ENCODE measurements around the gene TSPAN10. TPM values are rescaled to one million over a fixed set of nuclear protein-coding genes. Genes with fewer than 3 reads are reported as not detected.
"Not testable (repeated sequence)": the region's sequence is repeated elsewhere in the genome, so short reads cannot be mapped to it uniquely, and the experiment has no call there.

TSPAN10 gene
- total RNA-seq, 1 donor from 2014 or later: not detected

DNA sequence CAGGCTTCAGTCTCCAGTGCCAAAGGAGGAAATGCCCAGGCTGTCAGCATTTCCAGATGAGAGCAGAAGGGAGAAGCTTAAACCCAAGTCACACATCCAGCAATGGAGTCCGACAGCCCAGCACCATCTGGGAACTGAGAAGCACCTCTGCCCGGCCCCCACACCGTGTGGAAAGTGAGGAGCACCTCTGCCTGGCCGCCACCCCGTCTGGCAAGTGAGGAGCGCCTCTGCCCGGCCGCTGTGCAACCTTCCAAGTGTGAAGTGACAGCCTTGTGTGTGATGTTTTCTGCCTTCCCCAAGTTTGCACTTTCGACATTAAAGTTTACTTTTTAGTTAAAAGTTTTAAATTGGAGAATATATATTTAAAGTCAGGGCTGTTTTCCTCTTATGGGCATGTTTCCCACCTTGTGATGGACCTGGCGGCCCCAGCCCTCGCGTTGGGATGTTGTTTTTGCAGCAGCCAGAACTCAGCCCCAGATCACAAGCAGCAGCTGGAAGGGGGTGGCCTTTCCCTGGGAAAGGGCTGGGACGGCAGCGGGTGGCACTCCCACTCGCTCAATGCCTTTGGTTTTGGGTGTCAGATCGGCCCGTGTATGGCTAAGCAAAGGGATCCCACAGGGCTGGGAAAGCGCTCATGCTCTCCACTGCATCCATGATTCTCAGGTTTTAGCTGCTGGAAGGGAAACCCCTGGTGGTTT lies 36.7 kb downstream of the TSPAN10 start:
- H3K9me3 ChIP-seq: no peaks in the 10 kb centered on the region
- no peak overlapping the region for H3K27ac ChIP-seq
- H3K27me3 ChIP-seq: no peaks in the 10 kb centered on the region
- TF ChIP-seq POLR2AphosphoS5 (IDR thresholded peaks at IDR 0.05; ENCODE audit: insufficient read depth in 1 of 2, low read depth in 1 of 2): no peak
- no peak for TF ChIP-seq POLR2A (IDR thresholded peaks at IDR 0.05)
- TF ChIP-seq, protein P1, sequence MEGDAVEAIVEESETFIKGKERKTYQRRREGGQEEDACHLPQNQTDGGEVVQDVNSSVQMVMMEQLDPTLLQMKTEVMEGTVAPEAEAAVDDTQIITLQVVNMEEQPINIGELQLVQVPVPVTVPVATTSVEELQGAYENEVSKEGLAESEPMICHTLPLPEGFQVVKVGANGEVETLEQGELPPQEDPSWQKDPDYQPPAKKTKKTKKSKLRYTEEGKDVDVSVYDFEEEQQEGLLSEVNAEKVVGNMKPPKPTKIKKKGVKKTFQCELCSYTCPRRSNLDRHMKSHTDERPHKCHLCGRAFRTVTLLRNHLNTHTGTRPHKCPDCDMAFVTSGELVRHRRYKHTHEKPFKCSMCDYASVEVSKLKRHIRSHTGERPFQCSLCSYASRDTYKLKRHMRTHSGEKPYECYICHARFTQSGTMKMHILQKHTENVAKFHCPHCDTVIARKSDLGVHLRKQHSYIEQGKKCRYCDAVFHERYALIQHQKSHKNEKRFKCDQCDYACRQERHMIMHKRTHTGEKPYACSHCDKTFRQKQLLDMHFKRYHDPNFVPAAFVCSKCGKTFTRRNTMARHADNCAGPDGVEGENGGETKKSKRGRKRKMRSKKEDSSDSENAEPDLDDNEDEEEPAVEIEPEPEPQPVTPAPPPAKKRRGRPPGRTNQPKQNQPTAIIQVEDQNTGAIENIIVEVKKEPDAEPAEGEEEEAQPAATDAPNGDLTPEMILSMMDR (IDR thresholded peaks at IDR 0.05): no peak
- DNase-seq (ENCODE audit: extremely low spot score in 2 of 2): no peak
- H3K4me3 ChIP-seq: no peak overlapping the region
- H3K4me1 ChIP-seq: no peaks in the 10 kb centered on the region
- peaks cover 0 to 44% of the 10 kb centered on the region in 2 donors for H3K36me3 ChIP-seq
- intact Hi-C loops (cut with DNase I): no loop called here

DNA sequence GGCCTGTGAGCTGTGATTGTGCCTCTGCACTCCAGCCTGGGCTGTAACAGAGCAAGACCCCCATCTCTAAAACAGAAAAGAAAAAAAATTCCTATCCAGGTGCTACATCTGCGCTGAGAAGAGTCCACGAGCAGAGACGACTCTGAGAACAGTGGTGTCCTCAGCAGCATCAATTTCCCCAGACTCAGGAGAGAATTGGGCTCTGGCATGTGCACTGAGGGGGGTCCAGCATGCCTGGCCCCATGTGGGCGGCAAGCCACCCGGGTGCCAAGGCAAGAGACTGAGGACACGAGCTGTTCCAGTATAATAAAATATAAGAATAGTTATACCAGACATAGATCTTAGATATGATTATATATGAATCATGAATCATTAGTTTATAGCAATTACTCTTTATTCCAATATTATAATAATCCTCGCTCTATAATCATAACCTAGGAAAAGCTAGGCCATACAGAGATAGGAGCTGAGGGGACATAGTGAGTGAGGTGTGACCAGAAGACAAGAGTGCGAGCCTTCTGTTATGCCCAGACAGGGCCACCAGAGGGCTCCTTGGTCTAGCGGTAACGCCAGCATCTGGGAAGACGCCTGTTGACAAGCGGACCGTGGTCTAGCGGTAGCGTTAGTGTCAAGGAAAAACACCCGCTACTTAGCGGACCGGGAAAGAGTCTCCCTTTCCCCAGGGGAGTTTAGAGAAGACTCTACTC lies 38.7 kb downstream of the TSPAN10 start:
- H3K27ac ChIP-seq; H3K4me1 ChIP-seq; intact Hi-C loops (cut with DNase I); DNase-seq (ENCODE audit: extremely low spot score in 2 of 2); H3K27me3 ChIP-seq; H3K9me3 ChIP-seq; H3K4me3 ChIP-seq: not testable (repeated sequence)
- peaks cover 0 to 27% of the 10 kb centered on the region in 2 donors for H3K36me3 ChIP-seq
- TF ChIP-seq, protein P1 (IDR thresholded peaks at IDR 0.05): peak in 2 of 3 experiments; percentile 8 to 45

DNA sequence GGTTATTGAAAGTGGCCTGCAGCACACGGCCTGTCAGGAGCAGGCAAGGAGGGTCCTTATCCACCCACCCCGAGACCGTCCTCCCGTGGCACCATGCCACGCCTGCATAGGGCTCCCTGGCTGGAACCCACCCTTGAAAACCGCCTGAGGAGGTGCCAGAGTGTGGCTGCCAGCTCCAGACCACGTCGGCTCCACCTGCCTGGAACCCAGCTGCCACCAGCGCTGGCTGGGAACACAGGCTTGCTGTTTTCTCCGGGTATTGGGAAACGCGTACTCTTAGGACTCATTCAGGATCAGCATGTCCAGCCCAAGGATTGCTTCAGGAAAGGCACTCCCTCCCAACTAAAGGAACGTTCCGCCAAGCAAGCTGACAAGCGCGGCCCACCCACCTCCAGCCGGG lies 39.9 kb downstream of the TSPAN10 start:
- TF ChIP-seq, protein P1 (IDR thresholded peaks at IDR 0.05): no peak
- TF ChIP-seq POLR2AphosphoS5 (IDR thresholded peaks at IDR 0.05; ENCODE audit: insufficient read depth in 1 of 2, low read depth in 1 of 2) (no peak), POLR2A (IDR thresholded peaks at IDR 0.05) (no peak)
- intact Hi-C loops (cut with DNase I): no loop called here
- DNase-seq (ENCODE audit: extremely low spot score in 2 of 2): no peak

DNA sequence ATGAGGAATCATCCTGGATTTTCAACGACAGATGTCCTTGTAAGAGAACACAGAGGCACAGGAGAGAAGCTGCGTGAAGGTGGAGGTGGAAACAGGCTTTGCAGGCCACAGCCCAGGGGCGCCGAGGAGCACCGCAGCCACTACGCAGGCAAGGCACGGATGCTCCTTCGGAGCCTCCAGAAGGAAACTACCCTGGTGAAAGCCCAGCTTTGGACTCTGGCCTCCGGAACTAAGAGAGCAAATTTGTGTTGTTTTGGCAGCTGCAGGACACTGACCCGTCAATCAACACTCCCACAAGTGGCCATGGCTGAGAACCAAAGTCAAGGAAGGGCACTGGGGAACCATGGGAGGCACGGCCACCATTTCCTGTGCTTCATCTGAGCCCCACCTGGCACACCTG lies 43.2 kb downstream of the TSPAN10 start:
- no peaks in the 10 kb centered on the region for H3K27me3 ChIP-seq
- H3K36me3 ChIP-seq: peaks cover 0 to 7% of the 10 kb centered on the region in 2 donors
- intact Hi-C loops (cut with DNase I): no loop called here
- no peak for DNase-seq (ENCODE audit: extremely low spot score in 2 of 2)
- H3K27ac ChIP-seq: no peak overlapping the region
- H3K4me3 ChIP-seq: no peak overlapping the region
- H3K4me1 ChIP-seq: peaks cover 27% of the 10 kb centered on the region
- H3K9me3 ChIP-seq: no peaks in the 10 kb centered on the region
- TF ChIP-seq, protein P1 (IDR thresholded peaks at IDR 0.05): no peak
- TF ChIP-seq POLR2AphosphoS5 (IDR thresholded peaks at IDR 0.05; ENCODE audit: insufficient read depth in 1 of 2, low read depth in 1 of 2) (no peak), POLR2A (IDR thresholded peaks at IDR 0.05) (no peak)

More for the DNA sequence above, 39.9 kb downstream of the TSPAN10 start:
- no peak overlapping the region for H3K4me3 ChIP-seq
- no peaks in the 10 kb centered on the region for H3K9me3 ChIP-seq
- no peak overlapping the region for H3K27ac ChIP-seq
- H3K36me3 ChIP-seq: peaks cover 0 to 21% of the 10 kb centered on the region in 2 donors
- no peaks in the 10 kb centered on the region for H3K27me3 ChIP-seq
- peaks cover 5% of the 10 kb centered on the region for H3K4me1 ChIP-seq

DNA sequence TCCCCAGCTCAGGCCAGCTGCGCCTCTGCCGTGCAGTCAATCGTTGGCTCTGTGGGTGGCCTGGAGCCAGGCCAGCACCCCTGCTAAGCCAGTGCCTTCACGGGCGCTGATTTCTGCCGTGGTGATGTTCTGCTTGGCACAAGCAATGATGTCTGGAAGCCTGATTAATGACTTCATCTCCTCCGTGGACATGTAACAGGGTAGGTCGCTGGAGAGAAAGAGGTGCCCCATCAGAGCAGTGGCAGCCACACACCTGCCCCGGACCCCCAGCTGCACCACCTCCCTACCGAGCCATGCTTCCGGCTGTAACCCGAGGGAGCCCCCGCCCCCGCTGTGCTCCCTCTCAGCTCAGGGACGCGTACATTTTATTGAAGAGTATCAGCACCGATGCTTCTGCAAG lies 44.7 kb downstream of the TSPAN10 start:
- intact Hi-C loops (cut with DNase I): no loop called here
- Histone ChIP-seq H3K4me3 (no peak overlapping the region), H3K27me3 (no peaks in the 10 kb centered on the region), H3K9me3 (no peaks in the 10 kb centered on the region), H3K36me3 (peaks cover 0 to 21% of the 10 kb centered on the region in 2 donors), H3K4me1 (peaks cover 41% of the 10 kb centered on the region), H3K27ac (no peak overlapping the region)
- no peak for TF ChIP-seq POLR2A (IDR thresholded peaks at IDR 0.05)
- TF ChIP-seq, protein P1 (IDR thresholded peaks at IDR 0.05): no peak
- no peak for TF ChIP-seq POLR2AphosphoS5 (IDR thresholded peaks at IDR 0.05; ENCODE audit: insufficient read depth in 1 of 2, low read depth in 1 of 2)
- DNase-seq (ENCODE audit: extremely low spot score in 2 of 2): no peak
